ENCODE measurements around the gene HES5. TPM values are rescaled to one million over a fixed set of nuclear protein-coding genes. Genes with fewer than 3 reads are reported as not detected.

Gene HES5
- total and polyA plus RNA-seq, 2 of the 13 experiments (the other 11 are each of a cell fraction or from before 2014, with no cell fraction given), result not detected

GRCh38 chr1:2571348-2571747 lies 41.3 kb upstream of the HES5 start (continued):
- TF ChIP-seq, protein P1, sequence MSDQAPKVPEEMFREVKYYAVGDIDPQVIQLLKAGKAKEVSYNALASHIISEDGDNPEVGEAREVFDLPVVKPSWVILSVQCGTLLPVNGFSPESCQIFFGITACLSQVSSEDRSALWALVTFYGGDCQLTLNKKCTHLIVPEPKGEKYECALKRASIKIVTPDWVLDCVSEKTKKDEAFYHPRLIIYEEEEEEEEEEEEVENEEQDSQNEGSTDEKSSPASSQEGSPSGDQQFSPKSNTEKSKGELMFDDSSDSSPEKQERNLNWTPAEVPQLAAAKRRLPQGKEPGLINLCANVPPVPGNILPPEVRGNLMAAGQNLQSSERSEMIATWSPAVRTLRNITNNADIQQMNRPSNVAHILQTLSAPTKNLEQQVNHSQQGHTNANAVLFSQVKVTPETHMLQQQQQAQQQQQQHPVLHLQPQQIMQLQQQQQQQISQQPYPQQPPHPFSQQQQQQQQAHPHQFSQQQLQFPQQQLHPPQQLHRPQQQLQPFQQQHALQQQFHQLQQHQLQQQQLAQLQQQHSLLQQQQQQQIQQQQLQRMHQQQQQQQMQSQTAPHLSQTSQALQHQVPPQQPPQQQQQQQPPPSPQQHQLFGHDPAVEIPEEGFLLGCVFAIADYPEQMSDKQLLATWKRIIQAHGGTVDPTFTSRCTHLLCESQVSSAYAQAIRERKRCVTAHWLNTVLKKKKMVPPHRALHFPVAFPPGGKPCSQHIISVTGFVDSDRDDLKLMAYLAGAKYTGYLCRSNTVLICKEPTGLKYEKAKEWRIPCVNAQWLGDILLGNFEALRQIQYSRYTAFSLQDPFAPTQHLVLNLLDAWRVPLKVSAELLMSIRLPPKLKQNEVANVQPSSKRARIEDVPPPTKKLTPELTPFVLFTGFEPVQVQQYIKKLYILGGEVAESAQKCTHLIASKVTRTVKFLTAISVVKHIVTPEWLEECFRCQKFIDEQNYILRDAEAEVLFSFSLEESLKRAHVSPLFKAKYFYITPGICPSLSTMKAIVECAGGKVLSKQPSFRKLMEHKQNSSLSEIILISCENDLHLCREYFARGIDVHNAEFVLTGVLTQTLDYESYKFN (CRISPR knock-in tag; conservative IDR thresholded peaks at IDR 0.05), result peak; percentile 84
- TF ChIP-seq, protein P2, sequence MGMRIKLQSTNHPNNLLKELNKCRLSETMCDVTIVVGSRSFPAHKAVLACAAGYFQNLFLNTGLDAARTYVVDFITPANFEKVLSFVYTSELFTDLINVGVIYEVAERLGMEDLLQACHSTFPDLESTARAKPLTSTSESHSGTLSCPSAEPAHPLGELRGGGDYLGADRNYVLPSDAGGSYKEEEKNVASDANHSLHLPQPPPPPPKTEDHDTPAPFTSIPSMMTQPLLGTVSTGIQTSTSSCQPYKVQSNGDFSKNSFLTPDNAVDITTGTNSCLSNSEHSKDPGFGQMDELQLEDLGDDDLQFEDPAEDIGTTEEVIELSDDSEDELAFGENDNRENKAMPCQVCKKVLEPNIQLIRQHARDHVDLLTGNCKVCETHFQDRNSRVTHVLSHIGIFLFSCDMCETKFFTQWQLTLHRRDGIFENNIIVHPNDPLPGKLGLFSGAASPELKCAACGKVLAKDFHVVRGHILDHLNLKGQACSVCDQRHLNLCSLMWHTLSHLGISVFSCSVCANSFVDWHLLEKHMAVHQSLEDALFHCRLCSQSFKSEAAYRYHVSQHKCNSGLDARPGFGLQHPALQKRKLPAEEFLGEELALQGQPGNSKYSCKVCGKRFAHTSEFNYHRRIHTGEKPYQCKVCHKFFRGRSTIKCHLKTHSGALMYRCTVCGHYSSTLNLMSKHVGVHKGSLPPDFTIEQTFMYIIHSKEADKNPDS (CRISPR knock-in tag; IDR thresholded peaks at IDR 0.05), result no peak
- TF ChIP-seq, protein P3, sequence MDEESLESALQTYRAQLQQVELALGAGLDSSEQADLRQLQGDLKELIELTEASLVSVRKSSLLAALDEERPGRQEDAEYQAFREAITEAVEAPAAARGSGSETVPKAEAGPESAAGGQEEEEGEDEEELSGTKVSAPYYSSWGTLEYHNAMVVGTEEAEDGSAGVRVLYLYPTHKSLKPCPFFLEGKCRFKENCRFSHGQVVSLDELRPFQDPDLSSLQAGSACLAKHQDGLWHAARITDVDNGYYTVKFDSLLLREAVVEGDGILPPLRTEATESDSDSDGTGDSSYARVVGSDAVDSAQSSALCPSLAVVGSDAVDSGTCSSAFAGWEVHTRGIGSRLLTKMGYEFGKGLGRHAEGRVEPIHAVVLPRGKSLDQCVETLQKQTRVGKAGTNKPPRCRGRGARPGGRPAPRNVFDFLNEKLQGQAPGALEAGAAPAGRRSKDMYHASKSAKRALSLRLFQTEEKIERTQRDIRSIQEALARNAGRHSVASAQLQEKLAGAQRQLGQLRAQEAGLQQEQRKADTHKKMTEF (CRISPR knock-in tag; IDR thresholded peaks at IDR 0.05), result 0 out of 2 replicates have a peak, but pooled peaks have one; percentile 21
- TF ChIP-seq BCL6 (CRISPR knock-in tag; IDR thresholded peaks at IDR 0.05) (peak; percentile 84), ZMYM4 (CRISPR knock-in tag; IDR thresholded peaks at IDR 0.05) (0 out of 2 replicates have a peak, but pooled peaks have one; percentile 27), ATF4 (CRISPR knock-in tag; IDR thresholded peaks at IDR 0.05) (no peak), ZBTB7B (CRISPR knock-in tag; IDR thresholded peaks at IDR 0.05) (0 out of 2 replicates have a peak, but pooled peaks have one; percentile 25), AKNA (CRISPR knock-in tag; IDR thresholded peaks at IDR 0.05; ENCODE audit: borderline replicate concordance) (no peak), ZSCAN20 (CRISPR knock-in tag; IDR thresholded peaks at IDR 0.05; ENCODE audit: borderline replicate concordance) (0 out of 2 replicates have a peak, but pooled peaks have one; percentile 21), TBP (CRISPR knock-in tag; IDR thresholded peaks at IDR 0.05) (no peak), SMAD9 (CRISPR knock-in tag; IDR thresholded peaks at IDR 0.05) (no peak), PHF20 (CRISPR knock-in tag; IDR thresholded peaks at IDR 0.05) (no peak), ZNF788 (CRISPR knock-in tag; IDR thresholded peaks at IDR 0.05; ENCODE audit: borderline replicate concordance) (no peak)
- TF ChIP-seq, protein P4, sequence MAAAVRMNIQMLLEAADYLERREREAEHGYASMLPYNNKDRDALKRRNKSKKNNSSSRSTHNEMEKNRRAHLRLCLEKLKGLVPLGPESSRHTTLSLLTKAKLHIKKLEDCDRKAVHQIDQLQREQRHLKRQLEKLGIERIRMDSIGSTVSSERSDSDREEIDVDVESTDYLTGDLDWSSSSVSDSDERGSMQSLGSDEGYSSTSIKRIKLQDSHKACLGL (CRISPR knock-in tag; IDR thresholded peaks at IDR 0.05), result no peak

All from HepG2 (cell line).